NK-92 treated with Interleukin-12 subunit alpha and Interleukin-12 subunit beta, amount 100 ng/mL, for 24 hours (cell line): ENCODE results near the gene NDST3.

Experiments used
- DNase-seq: peaks from one replicate; lab custom pipeline; 2025; lab: John Stamatoyannopoulos, UW

Gene NDST3

DNA sequence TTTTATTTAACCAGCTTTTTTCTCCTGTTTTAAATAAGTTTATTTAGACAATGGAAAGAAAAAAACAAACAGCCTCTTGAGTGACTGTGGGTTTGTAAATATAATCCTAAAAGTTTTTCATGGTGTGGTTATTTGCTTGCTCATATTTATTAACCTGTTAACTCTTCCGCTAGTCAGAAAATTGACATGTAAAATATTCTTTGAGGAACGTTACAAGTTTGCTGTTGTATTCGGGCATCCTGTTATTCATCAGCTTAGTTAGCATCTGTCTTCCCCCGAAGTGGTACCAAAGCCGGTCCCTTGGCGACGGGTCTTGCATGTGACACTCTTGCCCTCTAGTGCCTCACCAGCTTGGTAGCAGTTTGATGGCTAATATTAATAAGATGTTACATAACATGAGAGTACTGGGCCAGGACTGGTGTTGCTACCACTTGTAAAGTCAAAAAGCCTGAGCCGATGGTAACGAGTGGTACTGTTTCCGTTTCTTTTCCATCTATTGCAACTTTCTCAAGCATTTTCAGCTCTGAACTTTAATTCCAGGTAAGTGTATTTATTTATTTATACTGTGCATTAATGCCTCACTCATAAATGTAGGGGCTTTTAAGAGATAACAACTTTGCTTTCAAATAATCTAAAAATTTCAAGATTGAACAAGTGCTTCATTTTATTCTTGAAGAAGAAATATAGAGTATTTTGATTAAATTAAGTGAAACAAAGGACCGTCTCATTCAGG lies at the start of gene NDST3:
Gene NDST3, plus strand, starts transcription at position 434 of the 733 bp plus-strand sequence. CDS start 19,425 bp downstream, outside the sequence.
- DNase-seq: no peak

DNA sequence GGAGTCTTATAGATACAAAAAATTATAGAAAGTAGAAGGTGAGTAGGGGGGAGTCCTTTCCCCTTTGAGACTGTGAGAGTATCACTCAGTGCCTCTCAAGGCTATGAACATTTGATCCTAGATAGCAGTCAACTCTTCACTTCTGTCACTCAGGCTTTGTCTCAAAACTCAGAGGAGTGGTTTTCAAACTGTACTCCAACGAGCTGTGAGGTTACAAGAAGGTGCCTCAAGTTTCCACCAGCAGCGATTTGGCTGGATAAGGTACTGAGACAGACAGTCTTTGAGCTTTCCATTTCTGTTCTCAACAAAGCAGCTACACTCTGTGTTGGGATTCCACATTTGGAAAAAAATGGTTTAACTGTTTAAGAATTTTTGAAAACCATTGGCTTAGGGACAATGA lies 48.0 kb upstream of the NDST3 start:
- DNase-seq: no peak

DNA sequence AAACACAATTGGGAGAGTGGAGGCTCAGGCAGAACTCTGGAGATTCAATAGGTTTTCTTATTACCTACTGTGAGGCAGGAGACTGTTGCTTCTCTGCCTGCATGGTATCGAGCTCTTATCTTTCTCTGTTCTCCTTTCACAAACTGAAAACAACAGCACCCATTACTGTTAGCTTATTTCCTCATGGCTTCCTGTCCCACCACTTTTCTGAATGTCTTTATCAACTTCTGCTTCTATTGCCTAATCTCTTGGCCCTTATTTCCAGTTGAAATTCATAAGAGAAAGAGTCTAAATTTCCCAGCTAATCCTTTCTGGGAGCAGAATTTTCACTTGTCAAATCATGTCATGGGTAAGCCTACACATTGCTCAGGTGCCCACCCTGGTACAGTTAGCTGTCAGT lies 46.8 kb upstream of the NDST3 start:
- no peak for DNase-seq

DNA sequence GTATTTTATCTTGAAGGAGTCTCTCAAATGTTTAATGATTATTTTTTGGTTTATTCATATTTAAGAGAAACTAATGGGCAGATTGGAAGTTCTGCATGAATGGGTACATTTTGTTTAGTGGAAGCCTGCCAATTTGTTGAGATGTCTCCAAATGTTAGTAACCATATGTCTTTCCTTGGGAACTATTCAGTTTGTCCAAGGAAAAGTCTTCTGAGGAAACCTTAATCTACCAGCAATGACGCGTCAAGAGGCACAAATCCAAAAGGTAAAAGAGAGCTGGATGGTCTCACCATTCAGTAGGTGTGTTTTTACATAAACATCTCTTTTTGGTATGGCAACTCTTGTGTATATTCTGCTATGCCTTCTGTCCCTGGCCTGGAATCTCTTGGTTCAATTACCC lies 37.4 kb upstream of the NDST3 start:
- no peak for DNase-seq

DNA sequence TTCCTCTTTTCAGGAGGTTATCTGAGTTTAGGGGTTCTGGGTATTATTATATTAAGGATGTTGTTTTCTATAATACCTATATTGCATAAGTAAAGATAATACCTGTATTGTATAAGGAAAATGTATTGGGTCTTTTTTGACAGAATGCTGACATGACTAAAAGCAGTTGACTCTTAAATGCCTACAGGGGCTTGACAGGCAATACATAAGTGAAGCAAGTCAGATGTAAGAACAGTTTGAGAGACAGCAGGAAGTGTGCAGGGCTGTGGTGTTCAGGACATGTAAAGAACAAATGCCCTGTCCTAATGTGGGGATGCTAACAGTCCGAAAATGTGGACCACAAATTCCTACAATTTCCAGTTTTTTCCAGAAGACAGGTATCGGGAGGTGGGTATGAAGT lies 30.2 kb upstream of the NDST3 start:
- no peak for DNase-seq

DNA sequence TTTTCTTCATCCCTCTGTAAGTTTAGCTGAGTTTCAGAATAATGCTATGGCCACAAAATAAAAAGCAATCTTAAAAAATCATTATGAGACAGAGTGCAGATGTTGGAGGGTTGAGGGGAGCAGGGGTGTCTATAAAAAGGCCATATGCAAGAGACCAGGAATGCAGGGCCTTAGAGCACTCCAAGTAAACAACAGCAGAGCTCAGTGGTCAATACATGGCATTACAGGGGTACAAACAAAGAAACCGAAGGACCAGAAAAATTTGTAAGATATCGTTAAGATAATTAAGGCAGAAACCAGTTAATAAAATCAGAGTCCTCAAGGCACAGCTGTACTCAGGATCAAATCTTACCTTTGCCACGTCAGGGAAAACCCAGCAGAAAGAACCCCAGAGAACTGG lies 28.4 kb upstream of the NDST3 start:
- no peak for DNase-seq

DNA sequence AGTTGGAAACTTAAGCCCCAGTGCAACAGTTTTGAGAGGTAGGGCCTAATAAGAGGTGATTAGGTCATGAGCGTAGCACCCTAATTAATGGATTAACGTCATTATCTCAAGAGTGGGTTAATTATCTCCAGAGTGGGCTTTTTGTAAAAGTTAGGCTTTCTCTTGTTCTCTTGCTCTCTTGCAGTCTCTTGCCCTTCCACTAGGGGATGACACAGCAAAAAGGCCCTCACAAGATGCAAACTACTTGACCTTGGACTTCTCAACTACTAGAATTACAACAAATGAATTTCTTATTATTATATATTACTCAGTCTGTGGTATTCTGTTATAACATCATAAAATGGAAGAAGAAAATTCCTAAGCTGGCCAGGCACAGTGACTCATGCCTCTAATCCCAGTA lies 22.1 kb upstream of the NDST3 start:
- no peak for DNase-seq

DNA sequence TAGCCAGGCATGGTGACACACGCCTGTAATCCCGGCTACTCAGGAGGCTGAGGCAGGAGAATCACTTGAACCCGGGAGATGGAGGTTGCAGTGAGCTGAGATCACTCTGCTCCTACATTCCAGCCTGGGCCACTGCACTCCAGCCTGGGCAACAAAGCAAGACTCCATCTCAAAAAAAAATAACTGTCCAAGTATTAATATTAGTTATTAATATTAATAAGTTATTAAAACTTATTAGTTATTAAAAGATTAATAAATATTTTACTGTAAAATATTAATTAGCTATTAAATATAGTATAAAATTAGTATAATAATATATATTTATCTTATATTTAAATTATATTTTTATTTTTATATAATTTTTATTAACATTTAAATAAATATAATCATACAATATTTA lies 19.5 kb upstream of the NDST3 start:
- DNase-seq: no peak

DNA sequence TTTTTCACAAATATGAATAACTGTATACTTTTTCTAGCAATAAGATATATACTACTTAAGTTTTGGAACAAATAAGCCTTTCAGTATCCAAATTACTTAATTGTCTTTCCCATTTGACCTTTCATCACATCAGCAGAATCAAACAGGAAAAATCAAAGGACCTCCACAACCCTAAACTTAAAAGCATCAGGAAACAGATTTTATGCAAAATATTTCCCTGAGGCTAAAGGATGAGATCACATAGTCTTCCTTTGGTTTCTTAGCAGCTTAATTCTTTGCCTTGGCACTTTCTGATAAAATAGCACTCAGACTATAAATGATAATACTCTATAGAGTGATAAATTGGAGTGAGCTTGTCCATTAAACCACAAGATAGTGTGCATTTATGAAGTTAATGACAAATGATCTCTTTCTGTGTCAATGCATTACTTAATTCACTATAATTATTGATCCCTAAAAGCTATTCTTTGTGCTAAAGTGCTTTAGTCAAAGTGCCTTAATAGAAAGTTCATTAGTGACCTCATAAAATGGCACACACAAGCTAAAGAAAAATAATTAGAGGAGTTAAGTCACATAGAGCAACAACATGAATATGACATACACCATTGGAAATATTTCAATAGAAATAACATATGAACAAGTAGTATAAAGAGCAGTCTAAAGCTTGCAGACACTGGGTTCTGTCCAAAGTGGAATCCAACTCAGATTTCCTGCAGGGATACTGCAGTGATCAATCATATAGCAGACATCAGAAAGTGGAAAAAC lies 15.7 kb upstream of the NDST3 start:
- no peak for DNase-seq

DNA sequence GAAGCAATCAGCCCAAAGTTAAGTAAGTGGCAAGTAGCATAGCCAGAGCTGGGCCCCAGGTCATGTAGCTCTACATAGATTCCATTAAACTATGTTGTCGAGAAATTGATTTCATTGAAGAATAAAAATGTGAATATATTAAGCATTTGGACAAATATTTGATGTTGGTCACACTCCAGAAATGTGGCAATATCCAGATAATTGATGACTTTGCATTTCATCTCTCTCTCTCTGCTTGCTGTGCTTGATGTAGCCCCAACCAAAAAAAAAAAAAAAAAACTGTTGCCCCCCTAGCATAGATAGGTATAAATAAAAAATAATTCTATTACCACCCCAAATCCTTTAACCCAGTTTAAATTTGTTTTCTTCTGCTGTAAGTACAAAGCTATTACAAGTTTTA lies 7.5 kb upstream of the NDST3 start:
- no peak for DNase-seq

DNA sequence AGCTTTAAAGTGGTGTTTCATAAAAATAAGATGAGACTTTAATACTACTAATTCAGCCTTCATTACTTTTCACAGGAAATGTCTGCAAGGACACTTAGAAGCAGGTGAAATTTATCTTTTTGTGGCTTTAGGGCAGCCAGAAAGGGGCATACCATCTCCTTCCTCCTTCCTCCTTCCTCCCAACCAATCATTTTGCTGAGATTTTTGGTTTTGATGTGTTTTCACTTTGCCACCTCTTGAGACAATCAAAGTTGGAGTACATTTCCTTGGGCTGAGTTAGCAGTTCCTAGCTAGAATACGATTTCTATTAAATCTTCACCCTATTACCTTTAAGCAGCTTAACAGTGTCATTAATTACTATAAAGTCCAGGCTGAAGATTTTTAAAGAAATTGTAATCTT lies 5.1 kb upstream of the NDST3 start:
- DNase-seq: no peak

DNA sequence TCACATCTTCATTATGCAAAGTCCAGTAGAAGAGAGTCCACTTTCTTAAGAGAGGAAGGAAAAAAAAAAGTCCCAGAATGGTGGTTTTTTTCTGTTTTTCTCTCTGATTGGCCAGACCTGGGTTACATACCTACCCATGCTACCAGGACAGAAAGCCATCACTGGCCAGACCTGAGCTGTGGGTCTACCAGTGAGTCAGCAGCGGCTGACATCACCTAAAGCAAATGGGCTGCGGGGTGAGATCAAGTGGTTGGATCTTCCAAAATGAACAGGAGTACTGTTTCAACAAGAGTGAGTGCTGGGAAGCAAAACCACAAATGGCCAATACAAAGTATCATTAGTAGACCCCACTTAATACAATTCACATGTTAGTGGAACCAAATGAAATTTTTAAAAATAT lies 1.6 kb upstream of the NDST3 start:
- DNase-seq: no peak

DNA sequence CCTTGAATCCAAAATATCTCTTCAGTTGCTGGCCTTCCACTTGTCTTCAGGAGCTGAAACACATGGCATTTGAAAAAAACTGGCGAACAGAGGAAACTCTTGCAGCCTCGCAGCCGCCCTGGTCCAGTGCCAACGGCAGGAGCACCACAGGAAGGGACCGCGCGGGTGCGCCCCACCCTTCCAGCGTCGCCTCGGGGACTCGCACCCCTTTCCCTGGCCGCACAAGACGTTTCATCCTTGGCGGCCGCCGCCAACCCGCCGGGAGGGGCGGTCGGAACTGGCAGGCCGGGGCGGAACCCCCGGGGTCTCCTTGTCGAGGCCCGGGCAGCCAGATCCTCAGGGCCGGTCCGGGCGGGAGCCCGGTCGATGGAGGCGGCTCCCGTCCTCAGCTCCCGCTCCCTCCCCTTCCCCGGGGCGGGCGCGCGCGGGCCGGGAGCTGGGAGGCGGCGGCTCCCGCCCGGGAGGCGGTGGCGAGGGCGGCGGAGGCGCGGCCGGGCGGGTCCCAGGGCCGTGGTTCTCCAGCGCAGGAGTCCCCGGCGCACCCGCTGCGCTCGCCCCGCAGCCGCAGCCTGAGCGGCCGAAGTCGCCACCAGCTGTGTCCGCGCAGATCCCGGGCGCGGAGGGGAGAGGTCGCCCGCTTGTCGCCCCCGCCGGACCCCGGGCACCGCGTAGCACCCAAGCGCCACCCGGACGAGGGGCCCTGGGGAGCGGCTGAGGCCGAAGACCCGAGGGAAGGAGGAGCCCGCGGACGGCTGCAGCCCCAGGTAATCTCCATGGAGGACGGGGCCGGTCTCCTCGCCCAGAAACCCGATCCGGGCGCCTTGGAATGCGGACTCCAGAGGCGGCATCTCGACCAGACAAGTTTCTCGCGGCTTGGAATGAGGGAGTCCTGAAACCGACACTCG lies 886 bp upstream of the NDST3 start:
- DNase-seq: no peak

DNA sequence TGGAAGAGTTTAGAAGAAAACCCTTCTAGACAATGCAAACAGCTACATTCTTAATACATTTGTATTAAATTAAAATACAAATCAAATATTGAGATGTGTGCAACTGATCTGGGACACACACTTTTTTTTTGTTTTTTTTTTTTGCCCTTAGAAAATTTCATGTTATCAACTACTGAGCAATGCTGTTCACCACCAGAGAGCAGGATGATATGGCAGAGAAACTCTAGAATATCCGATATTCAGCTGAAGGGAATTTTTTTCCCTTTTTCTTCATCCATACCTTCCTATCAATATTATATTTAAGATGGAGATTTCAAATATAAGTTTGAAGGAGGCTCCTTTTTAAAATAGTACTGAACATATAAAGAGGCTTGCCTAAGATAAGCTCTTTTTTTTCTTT lies 1.0 kb downstream of the NDST3 start:
- DNase-seq: no peak

DNA sequence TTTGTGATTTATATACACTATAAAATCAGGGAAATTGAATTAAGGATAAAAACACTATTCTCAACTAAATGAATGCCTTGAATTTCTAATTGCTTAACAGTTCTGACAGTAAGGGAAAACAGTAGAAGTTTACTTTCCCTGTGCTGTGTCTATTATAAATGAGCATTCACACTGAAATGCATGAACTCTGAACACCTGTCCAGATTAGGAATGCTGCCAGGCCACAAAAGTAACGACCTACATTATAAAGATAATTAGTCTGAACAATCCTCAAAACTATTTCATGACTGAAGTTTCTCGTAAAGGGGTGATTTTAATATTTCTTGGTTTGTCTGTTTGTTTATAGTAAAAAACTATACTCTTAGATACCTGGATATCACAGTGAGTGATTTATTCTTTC lies 2.0 kb downstream of the NDST3 start:
- no peak for DNase-seq

DNA sequence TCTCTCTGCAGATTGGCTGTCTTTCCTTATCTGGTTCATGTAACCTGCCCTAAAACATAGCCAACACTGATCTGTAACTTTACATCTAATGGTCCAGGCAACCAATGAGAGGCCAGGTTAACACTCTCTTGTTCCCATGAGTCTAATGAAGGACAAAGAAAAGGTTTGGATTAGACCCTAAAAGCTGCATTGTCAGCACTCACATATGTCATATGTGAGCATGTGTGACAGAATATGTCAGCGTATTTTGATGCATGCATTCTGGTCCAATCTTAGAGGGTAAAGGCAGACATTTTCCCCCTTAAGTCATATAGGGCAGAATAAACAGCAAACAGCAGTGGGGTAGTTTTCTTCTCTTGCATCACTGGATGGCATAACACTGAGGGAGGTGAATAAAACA lies 3.7 kb downstream of the NDST3 start:
- DNase-seq: no peak

DNA sequence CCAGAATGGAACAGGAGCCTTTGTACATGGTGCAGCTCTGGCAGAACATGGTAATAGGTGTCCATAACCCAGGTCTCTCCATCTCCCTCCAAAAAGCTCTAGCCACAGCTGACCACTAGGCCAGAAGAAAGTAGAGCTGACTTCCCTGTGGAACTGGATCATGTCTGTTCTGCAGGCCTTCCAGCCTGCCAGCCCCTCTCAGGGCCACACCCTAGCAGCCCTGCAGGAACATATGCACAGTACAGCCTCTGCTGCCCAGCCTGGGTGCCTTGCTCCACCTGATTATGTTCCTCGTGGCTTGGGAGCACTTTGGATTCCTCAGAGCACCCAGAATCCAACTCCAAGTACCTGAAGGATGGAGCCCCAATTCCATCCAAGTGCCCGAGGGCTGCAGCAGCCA lies 12.0 kb downstream of the NDST3 start:
- DNase-seq: no peak

DNA sequence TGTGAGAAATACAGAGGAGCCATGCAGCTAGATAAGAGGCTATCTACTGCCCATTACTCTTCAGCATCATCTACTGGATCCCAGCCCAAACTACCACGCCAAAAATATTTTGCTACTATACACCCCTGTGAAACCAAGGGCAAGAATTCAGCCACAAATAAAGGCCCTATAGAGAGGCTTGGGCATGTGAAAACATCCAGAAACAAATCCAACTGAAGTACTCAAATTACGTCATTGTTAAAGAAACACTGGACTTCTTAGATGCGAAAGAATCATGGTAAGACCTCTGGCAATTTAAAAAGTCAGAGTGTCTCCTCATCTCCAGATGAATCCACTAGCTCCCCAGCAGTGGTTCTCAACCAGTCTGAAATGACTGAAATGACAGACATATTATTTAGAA lies 12.8 kb downstream of the NDST3 start:
- DNase-seq: no peak

DNA sequence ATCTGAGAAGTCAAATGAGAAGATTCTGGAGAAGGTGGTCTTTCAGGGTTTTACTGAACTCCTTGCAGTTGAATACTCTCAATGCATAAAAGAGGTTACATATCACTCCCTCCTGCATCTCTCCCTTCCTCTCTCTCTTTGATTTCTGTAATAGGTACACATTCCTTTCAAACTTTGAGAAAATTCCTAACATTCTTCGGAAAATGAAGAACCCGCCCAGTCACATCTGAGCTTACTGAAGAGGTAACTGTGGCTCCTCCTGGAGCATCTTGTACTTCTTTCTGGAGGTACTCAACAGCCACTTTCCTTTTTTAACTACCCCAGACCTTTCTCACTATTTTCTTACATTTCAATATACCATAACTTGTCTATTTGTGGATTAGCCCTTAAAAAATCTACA lies 24.7 kb downstream of the NDST3 start:
- DNase-seq: no peak

DNA sequence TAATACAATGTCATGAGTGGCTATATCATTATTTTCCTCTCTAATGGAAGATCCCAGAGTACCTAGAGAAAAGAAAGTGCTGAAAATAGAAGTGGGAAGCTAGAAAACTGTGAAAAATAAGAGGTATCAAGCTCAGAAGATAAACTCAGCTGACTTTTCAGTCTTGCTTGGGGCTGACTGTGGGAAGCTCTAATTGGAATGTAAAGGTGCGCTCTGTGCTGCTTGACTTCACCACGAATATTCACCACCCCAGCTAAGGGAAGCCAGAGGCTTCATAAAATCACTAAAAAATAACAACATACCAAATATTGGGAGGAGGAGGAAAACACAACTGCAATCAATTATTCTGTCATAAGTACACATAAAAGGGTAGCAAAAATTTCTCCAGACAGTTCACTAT lies 25.1 kb downstream of the NDST3 start:
- DNase-seq: no peak

DNA sequence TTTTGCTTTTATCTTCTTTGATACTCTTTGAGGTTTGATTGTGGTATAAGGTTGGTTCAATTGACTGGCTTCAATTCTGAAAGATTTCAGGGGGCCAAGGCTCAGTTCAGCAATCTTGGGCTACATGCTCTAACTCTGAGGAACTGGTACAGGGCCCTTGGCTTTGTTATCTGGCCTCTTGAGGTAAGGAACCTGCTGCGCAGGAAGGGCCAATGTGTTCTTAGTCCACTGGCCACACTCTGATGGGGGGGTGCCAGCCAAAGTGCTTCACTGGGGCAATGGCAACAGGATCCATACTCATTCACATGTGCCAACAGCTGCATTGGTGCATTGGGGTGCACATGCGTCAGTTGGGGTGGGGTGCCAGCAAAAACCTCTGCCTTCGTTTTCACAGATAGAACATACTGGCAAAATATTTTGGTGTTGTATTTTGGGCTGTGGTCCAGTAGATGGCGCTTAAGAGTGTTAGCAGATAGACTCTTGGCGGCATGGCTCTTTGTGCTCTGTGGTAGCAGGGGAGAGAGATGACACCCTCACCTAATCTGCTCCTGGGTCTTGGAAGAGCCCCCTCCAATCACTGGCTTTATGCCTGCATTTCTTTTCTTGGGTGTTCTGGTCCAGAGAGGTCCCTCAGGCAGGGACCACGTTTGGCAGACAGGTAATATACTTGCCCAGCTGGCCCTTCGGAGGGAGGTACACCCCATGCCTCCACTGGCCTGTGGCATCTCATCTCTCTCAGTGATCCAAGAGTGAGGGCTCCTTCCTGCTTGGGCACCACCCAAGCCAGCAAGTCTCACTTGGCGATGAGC lies 42.9 kb downstream of the NDST3 start:
- peak; percentile 0 for DNase-seq

DNA sequence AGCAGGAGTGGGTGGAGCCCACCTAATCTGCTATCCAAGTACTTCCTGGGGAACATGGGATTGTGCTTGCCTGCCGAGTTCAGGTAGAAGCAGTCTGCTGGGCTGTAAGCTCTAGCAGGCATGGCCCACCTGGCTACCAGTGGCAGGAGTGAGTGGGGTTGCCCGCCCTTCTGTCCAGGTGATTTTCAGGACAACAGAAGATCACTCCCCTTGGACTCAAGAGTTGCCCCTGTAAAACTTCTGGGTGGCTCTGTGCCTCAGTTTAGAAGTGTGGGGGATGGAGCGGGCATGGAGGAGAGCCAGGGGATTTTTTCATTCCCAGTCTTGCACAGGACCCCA lies 43.5 kb downstream of the NDST3 start:
- DNase-seq: no peak
